Right atrium auricular region (tissue), 2 donors: Measurements from ENCODE around the gene UMAD1. TPM values are rescaled to one million over a fixed set of nuclear protein-coding genes. Genes with fewer than 3 reads are reported as not detected.

Source experiments
- DNase-seq: peaks from one replicate; pipeline ENCODE4 v3.0.0-alpha.2; 2019; ENCODE audit warnings: low spot score
- H3K27ac ChIP-seq, 2 donors: fragments of 200-600 bp; sonication (generic); 1 replicate in 1 of 2; 2 replicates in 1 of 2; pipeline ENCODE4 v1.5.1; 2016 to 2019
- H3K27me3 ChIP-seq, 2 donors: fragments of 200-600 bp; sonication (generic); one replicate each; pipeline versions ENCODE4 v1.5.1 to v1.6.0; 2017 to 2019
- H3K36me3 ChIP-seq: fragments of 200-600 bp; sonication (generic); one replicate; pipeline ENCODE4 v1.5.1; 2016
- H3K4me1 ChIP-seq, 2 donors: fragments of 200-600 bp; sonication (generic); one replicate each; pipeline versions ENCODE4 v1.5.1 to v1.6.0; 2017 to 2019
- H3K4me3 ChIP-seq, 2 donors: fragments of 200-600 bp; sonication (generic); 1 replicate in 1 of 2; 2 replicates in 1 of 2; pipeline ENCODE4 v1.5.1; 2017 to 2019; ENCODE audit warnings: mild to moderate bottlenecking in 1 of 2, moderate library complexity in 1 of 2
- H3K9me3 ChIP-seq, 2 donors: fragments of 200-600 bp; sonication (generic); one replicate each; pipeline ENCODE4 v1.5.1; 2019
- total RNA-seq, 2 donors: library from RNA; depleted of rRNA; stranded (reverse); fragments of >200 nt; gene quantifications; one replicate each; pipeline ENCODE4 v1.1.0, GENCODE V29; 2016
- TF ChIP-seq, protein P1 (sequence below), 2 donors: fragments of 200-600 bp; sonication (generic); IDR thresholded peaks; one replicate each; pipeline ENCODE4 v1.5.1; 2019; ENCODE audit warnings: antibody characterized with exemption in 2 of 2

UMAD1 gene
- total RNA-seq, 2 donors from 2014 or later: 9.2 to 17.7 TPM

DNA sequence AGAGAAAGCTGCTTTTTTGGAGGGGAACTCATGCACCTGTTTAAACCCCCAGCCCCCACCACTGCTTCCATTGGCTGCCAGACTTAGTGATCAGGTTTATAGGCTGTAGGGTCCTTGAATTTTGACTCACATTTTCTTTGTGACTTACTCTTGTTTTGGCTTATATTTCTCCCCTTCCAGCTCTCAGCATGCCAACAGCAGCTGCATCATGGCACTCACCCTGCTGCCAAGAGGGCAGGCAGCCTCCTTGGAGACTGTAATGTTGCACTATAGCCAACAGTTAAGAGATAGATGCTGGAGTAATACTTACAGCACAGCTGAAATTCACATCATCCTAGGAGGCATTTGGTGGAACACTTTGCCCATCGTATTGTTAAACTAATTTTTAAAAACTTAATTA lies 230.0 kb downstream of the UMAD1 start:
- H3K9me3 ChIP-seq: no peaks in the 10 kb centered on the region
- no peak overlapping the region for H3K27ac ChIP-seq
- no peaks in the 10 kb centered on the region for H3K36me3 ChIP-seq
- no peaks in the 10 kb centered on the region for H3K27me3 ChIP-seq
- no peak overlapping the region for H3K4me3 ChIP-seq
- no peak for DNase-seq
- peaks cover 0 to 26% of the 10 kb centered on the region in 2 donors for H3K4me1 ChIP-seq
- TF ChIP-seq, protein P1, sequence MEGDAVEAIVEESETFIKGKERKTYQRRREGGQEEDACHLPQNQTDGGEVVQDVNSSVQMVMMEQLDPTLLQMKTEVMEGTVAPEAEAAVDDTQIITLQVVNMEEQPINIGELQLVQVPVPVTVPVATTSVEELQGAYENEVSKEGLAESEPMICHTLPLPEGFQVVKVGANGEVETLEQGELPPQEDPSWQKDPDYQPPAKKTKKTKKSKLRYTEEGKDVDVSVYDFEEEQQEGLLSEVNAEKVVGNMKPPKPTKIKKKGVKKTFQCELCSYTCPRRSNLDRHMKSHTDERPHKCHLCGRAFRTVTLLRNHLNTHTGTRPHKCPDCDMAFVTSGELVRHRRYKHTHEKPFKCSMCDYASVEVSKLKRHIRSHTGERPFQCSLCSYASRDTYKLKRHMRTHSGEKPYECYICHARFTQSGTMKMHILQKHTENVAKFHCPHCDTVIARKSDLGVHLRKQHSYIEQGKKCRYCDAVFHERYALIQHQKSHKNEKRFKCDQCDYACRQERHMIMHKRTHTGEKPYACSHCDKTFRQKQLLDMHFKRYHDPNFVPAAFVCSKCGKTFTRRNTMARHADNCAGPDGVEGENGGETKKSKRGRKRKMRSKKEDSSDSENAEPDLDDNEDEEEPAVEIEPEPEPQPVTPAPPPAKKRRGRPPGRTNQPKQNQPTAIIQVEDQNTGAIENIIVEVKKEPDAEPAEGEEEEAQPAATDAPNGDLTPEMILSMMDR (IDR thresholded peaks at IDR 0.05): no peak

DNA sequence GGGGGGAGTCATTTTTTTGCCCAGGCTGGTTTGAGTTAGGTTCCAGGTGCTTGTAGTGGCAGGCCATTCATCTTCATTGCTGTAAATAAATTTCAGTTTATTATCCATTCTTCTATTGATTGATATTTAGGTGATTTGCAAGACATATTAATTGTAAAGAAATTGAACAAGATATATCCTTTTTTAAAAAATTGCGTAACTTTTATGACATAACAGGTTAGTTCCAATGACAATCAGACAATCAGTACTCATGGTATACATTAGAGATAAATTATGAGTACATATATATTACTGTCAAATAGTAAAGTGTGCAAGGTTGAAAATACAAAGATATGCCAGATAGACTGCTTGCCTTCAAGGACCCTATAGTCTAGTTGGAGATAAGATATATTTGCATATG lies 235.9 kb downstream of the UMAD1 start:
- Histone ChIP-seq H3K27ac (no peak overlapping the region), H3K27me3 (no peaks in the 10 kb centered on the region), H3K9me3 (no peaks in the 10 kb centered on the region), H3K36me3 (no peaks in the 10 kb centered on the region), H3K4me1 (no peaks in the 10 kb centered on the region), H3K4me3 (no peak overlapping the region)
- DNase-seq: no peak
- TF ChIP-seq, protein P1 (IDR thresholded peaks at IDR 0.05): no peak

DNA sequence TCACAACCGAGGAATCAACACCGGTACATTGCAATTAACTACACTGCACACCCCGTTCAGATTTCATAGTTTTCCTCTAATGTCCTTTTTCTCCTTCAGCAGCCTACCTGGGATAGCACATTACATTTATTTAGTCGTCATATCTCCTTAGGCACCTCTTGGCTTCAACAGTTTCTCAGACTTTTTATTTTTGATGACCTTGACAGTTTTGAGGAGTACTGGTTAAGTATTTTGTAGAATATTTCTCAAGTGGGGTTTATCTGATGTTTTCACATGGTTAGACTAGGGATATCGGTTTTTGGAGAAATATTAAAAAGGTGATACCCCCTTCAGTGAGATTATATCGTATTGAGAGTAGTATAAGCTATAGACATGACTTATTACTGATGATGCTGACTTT lies 241.0 kb downstream of the UMAD1 start:
- H3K36me3 ChIP-seq: no peaks in the 10 kb centered on the region
- no peak overlapping the region for H3K4me3 ChIP-seq
- no peaks in the 10 kb centered on the region for H3K4me1 ChIP-seq
- TF ChIP-seq, protein P1 (IDR thresholded peaks at IDR 0.05): no peak
- no peak overlapping the region for H3K27ac ChIP-seq
- no peaks in the 10 kb centered on the region for H3K27me3 ChIP-seq
- DNase-seq: no peak
- no peaks in the 10 kb centered on the region for H3K9me3 ChIP-seq

DNA sequence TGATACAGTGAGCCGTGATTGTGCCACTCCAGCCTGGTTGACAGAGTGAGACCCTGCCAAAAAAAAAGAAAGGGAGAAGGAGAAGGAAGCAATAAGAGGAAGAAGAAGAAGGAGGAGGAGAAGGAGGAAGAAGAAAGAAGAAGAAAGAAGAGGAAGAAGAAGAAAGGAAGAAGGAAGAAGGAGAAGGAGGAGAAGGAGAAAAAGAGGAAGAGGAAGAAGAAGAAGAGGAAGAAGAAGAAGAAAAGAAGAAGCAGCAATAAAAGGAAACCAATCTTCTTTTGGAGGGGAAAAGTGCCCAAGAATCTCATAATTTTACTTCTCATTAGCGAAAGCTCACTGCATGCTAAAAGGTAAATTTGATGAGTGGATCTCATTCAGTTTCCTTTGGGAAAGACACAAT lies 242.3 kb downstream of the UMAD1 start:
- Histone ChIP-seq H3K36me3 (no peaks in the 10 kb centered on the region), H3K27ac (no peak overlapping the region), H3K4me3 (no peak overlapping the region), H3K4me1 (no peaks in the 10 kb centered on the region), H3K9me3 (no peaks in the 10 kb centered on the region), H3K27me3 (no peaks in the 10 kb centered on the region)
- DNase-seq: no peak
- TF ChIP-seq, protein P1 (IDR thresholded peaks at IDR 0.05): no peak

DNA sequence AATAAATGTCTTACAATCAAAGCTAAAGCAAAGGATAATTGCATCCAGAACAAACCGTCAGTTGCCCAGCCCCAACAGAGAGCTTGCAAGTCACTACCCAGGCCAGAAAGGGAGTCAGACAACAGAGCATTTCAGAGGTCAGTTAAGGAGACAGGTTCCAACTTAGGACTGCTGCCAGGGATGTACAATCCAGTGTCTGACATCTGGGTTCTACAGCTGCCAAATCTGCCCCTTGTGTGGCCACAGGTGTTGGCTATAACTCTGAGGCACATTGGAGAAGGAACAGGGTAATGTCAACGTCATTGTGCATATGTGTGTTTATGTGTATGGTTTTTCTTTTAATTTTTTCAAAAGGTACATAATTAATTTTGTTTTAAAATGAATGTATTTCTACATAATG lies 242.8 kb downstream of the UMAD1 start:
- Histone ChIP-seq H3K27ac (no peak overlapping the region), H3K4me1 (no peaks in the 10 kb centered on the region), H3K4me3 (no peak overlapping the region), H3K9me3 (no peaks in the 10 kb centered on the region), H3K27me3 (no peaks in the 10 kb centered on the region), H3K36me3 (no peaks in the 10 kb centered on the region)
- TF ChIP-seq, protein P1 (IDR thresholded peaks at IDR 0.05): no peak
- no peak for DNase-seq

DNA sequence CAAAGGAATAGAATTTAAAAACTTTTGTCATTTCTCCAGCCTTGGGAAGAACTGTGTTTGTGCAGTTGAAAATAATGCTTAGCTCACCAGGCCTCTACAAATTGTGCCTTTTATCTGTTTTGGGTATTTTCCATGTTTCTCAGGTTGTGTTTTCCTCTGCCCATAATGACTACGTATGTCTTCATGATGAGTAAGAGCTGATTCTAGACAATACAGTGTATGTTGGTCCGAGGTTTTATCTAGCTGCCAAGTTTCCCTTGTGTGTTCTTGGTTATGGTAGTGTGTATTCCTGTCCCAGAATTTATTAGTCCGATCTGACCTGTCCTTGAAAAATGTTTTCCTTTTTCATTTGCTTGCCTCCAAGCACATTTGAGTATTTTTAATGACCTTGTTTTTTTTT lies 244.3 kb downstream of the UMAD1 start:
- H3K4me1 ChIP-seq: no peaks in the 10 kb centered on the region
- H3K27me3 ChIP-seq: no peaks in the 10 kb centered on the region
- no peak for DNase-seq
- H3K36me3 ChIP-seq: no peaks in the 10 kb centered on the region
- H3K4me3 ChIP-seq: no peak overlapping the region
- TF ChIP-seq, protein P1 (IDR thresholded peaks at IDR 0.05): no peak
- H3K27ac ChIP-seq: no peak overlapping the region
- H3K9me3 ChIP-seq: no peaks in the 10 kb centered on the region
